M059J (cell line): ENCODE results near the gene JADE3. TPM values are rescaled to one million over a fixed set of nuclear protein-coding genes. Genes with fewer than 3 reads are reported as not detected.

Source experiments
- DNase-seq: peaks from one replicate; pipeline ENCODE4 v3.0.0-alpha.2; 2012; ENCODE audit warnings: low read depth
- total RNA-seq: library from RNA; depleted of rRNA; stranded (reverse); fragments of >200 nt; shearing (Covaris generic); gene quantifications from 2 replicates; pipeline ENCODE4 v1.2.3, GENCODE V29; 2014; rRNA removed

Gene JADE3
- 5.4 and 8.6 TPM in 2 replicates for total RNA-seq

GRCh38 chrX:46912098-46912602 is at the start of gene JADE3:
TSS of gene JADE3 (plus strand) at chrX:46912421. CDS start at chrX:46984895, 72,474 bp downstream.
- peak; percentile 80 for DNase-seq

GRCh38 chrX:46863072-46863471 is 49.1 kb upstream of the JADE3 start:
- no peak for DNase-seq

- peak; percentile 31 for DNase-seq
These were observed 47.6 kb upstream of the JADE3 start for GRCh38 chrX:46864606-46865005.

GRCh38 chrX:46865281-46865680 is 46.9 kb upstream of the JADE3 start:
- peak; percentile 79 for DNase-seq

- no peak for DNase-seq
These were observed 45.5 kb upstream of the JADE3 start for GRCh38 chrX:46866726-46867125.

- peak; percentile 12 for DNase-seq
These were observed 38.5 kb upstream of the JADE3 start for GRCh38 chrX:46873746-46874145.

- no peak for DNase-seq
These were observed 35.3 kb upstream of the JADE3 start for GRCh38 chrX:46876901-46877300.

- no peak for DNase-seq
These were observed 30.0 kb upstream of the JADE3 start for GRCh38 chrX:46882266-46882665.

GRCh38 chrX:46884799-46885198 is 27.4 kb upstream of the JADE3 start:
- DNase-seq = no peak

- DNase-seq = no peak
These were observed 14.0 kb upstream of the JADE3 start for GRCh38 chrX:46898207-46898606.

GRCh38 chrX:46903458-46904242 is 8.6 kb upstream of the JADE3 start:
- peak; percentile 82 for DNase-seq

- DNase-seq = no peak
These were observed 7.6 kb upstream of the JADE3 start for GRCh38 chrX:46904626-46905025.

GRCh38 chrX:46910415-46910814 is 1.8 kb upstream of the JADE3 start:
- no peak for DNase-seq

GRCh38 chrX:46912603-46913491 is 626 bp downstream of the JADE3 start:
- DNase-seq = peak; percentile 57

- peak; percentile 40 for DNase-seq
These were observed 1.4 kb downstream of the JADE3 start for GRCh38 chrX:46913667-46914066.

- no peak for DNase-seq
These were observed 4.1 kb downstream of the JADE3 start for GRCh38 chrX:46916273-46916672.

GRCh38 chrX:46917622-46918021 is 5.4 kb downstream of the JADE3 start:
- DNase-seq = no peak

GRCh38 chrX:46918434-46918833 is 6.2 kb downstream of the JADE3 start:
- no peak for DNase-seq

GRCh38 chrX:46920235-46920634 is 8.0 kb downstream of the JADE3 start:
- DNase-seq = no peak

GRCh38 chrX:46922611-46923010 is 10.4 kb downstream of the JADE3 start:
- DNase-seq = no peak

GRCh38 chrX:46927718-46928117 is 15.5 kb downstream of the JADE3 start:
- DNase-seq = no peak

GRCh38 chrX:46929439-46930261 is 17.4 kb downstream of the JADE3 start:
- DNase-seq = peak; percentile 73
